IPS-18a (cell line): ENCODE results near the gene RASL11B.

Experiments
- H3K27ac ChIP-seq: one replicate; pipeline ENCODE4 v1.5.1; 2013; ENCODE audit warnings: low read length
- H3K27me3 ChIP-seq: one replicate; pipeline ENCODE4 v1.6.1; 2013; ENCODE audit warnings: mild to moderate bottlenecking, low read length; ENCODE audit not compliant: control insufficient read depth, insufficient read depth
- H3K36me3 ChIP-seq: one replicate; pipeline ENCODE4 v1.6.1; 2013; ENCODE audit warnings: low read depth, low read length; ENCODE audit not compliant: control insufficient read depth
- H3K4me1 ChIP-seq: one replicate; pipeline ENCODE4 v1.6.1; 2013; ENCODE audit warnings: low read depth, low read length; ENCODE audit not compliant: control insufficient read depth
- H3K4me3 ChIP-seq: one replicate; pipeline ENCODE4 v1.5.1; 2013; ENCODE audit warnings: low read length
- H3K9ac ChIP-seq: one replicate; pipeline ENCODE4 v1.6.1; 2013; ENCODE audit warnings: mild to moderate bottlenecking, low read length, moderate library complexity
- H3K9me3 ChIP-seq: one replicate; pipeline ENCODE4 v1.6.1; 2013; ENCODE audit warnings: low read depth, low read length; ENCODE audit not compliant: control insufficient read depth

Gene RASL11B

DNA sequence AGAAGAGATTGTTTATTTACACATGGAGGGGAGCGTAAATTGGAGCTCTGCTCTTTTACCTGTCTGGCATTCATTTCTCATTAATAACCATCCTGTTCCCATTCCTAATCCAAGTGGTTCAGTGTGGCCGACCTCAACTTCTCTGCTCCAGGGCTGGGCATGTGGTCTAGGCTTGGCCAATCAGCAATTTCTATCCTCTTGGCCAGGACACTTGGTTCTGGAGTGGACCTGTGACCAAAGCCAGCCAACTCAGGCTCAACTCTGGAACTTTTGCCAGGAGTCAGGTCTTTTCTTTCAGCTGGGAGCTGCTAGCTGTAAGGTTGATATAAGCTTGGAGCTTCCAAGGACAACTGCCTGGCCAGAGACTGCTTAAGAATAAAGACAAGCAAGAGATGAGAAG lies 15.6 kb upstream of the RASL11B start:
- no peak overlapping the region for H3K4me3 ChIP-seq
- no peak overlapping the region for H3K27ac ChIP-seq
- no peak overlapping the region for H3K9ac ChIP-seq
- H3K9me3 ChIP-seq: no peaks in the 10 kb centered on the region
- H3K27me3 ChIP-seq: peaks cover 4% of the 10 kb centered on the region
- H3K36me3 ChIP-seq: no peaks in the 10 kb centered on the region
- H3K4me1 ChIP-seq: peaks cover 18% of the 10 kb centered on the region

- peaks cover 6% of the 10 kb centered on the region for H3K4me1 ChIP-seq
- H3K36me3 ChIP-seq: no peaks in the 10 kb centered on the region
- no peak overlapping the region for H3K4me3 ChIP-seq
- H3K27me3 ChIP-seq: peaks cover 4% of the 10 kb centered on the region
- H3K27ac ChIP-seq: no peak overlapping the region
- H3K9me3 ChIP-seq: no peaks in the 10 kb centered on the region
- no peak overlapping the region for H3K9ac ChIP-seq
Measured at GRCh38 chr4:52848254-52848653, 13.9 kb upstream of the RASL11B start.

DNA sequence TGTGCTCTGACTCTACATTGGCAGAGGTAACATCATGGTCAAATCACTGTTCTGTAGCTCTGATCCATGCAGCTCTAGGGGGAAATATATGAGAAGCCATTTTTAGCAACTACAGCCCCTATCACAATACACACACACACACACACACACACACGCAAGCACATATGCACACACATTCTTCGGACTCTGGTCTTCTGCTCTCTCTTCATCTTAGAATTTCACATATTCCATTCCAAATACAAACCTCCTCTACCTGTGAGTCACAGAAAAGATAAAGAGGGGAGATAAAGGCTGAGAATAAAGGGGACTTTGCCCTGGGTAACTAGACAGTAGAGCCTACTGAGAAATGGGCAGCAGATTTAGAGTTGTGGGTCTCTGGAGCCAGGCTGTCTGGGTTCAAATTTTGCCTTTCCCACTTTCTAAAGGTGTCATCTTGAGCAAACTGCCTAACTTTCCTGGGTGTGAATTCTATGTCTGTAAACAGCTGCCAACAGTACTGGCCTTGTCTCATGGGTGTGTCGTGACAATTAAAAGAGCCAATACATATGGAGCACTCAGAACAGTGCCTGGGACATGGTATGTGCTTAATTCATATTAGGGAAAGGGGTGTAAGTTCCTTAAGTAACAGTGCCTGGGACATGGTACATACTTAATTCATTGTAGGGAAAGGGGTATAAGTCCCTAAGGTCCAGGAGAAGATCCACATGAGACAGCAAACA lies 11.6 kb upstream of the RASL11B start:
- peaks cover 4% of the 10 kb centered on the region for H3K27me3 ChIP-seq
- H3K27ac ChIP-seq: no peak overlapping the region
- peaks cover 16% of the 10 kb centered on the region for H3K4me1 ChIP-seq
- no peaks in the 10 kb centered on the region for H3K9me3 ChIP-seq
- H3K9ac ChIP-seq: no peak overlapping the region
- H3K36me3 ChIP-seq: no peaks in the 10 kb centered on the region
- no peak overlapping the region for H3K4me3 ChIP-seq

DNA sequence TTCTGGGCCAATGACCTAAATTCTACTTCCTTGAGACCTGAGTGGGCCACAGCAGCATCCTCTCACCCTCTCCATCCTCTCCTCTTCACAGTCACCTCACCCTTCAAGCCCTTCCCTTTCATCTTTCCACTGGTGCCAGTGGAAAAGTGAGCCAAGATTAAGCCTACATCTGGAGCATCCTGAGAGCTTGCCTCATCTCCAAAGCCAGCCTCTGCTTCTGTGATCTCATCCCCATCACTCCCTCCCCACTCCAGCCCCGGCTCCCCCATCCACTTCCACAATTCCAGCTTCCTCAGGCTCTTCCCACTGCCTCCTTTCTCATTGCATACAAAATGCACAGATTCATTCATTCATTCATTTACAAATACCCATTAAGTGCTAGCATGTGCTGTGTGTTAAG lies 10.1 kb upstream of the RASL11B start:
- Histone ChIP-seq H3K9me3 (no peaks in the 10 kb centered on the region), H3K9ac (no peak overlapping the region), H3K27me3 (peaks cover 4% of the 10 kb centered on the region), H3K4me3 (no peak overlapping the region), H3K36me3 (no peaks in the 10 kb centered on the region), H3K27ac (no peak overlapping the region), H3K4me1 (peaks cover 20% of the 10 kb centered on the region)

DNA sequence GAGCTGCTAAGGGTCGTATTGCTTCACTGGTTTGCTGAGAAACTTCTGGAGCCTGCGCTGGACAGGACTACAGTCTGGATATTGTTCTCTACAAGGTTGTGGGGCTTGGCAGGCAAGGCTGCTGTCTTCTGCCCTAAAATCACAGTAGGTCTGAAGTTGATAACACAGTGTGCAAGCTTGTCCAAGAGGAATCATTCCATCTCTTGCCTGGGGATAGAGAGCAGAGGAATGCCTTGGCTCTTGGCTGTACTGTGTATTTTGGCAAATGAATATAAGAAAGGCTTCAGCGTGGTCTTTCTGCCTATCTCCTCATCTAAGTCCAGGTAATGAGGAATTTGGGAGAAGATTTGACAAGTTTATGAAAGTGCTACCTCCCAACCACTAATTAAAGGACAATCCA lies 9.4 kb upstream of the RASL11B start:
- H3K4me1 ChIP-seq: peaks cover 20% of the 10 kb centered on the region
- no peaks in the 10 kb centered on the region for H3K9me3 ChIP-seq
- H3K27ac ChIP-seq: no peak overlapping the region
- H3K9ac ChIP-seq: no peak overlapping the region
- H3K4me3 ChIP-seq: no peak overlapping the region
- peaks cover 4% of the 10 kb centered on the region for H3K27me3 ChIP-seq
- no peaks in the 10 kb centered on the region for H3K36me3 ChIP-seq

GRCh38 chr4:52853351-52853750 lies 8.8 kb upstream of the RASL11B start:
- no peak overlapping the region for H3K27ac ChIP-seq
- peaks cover 20% of the 10 kb centered on the region for H3K4me1 ChIP-seq
- H3K4me3 ChIP-seq: no peak overlapping the region
- H3K9me3 ChIP-seq: peaks cover 6% of the 10 kb centered on the region
- H3K9ac ChIP-seq: no peak overlapping the region
- peaks cover 4% of the 10 kb centered on the region for H3K27me3 ChIP-seq
- no peaks in the 10 kb centered on the region for H3K36me3 ChIP-seq

DNA sequence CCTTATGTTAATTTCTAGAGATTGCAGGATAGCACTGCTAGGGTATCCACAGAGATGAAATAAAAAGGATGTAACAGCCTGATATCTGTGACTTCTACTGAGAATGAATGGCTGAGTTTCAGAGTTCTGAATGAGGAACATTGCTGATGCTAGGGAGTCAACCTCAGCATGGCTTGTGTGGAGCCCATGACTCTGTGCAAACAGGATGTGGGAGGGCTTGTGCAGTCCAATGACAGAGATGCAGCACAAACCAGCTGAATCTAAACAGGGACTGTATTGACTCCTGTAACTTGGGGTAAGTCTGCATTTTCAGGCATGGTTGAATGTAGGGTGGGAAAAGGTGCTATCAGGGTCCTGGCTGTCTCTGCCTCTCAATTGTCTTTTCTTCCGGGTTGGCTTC lies 5.3 kb upstream of the RASL11B start:
- Histone ChIP-seq H3K9ac (no peak overlapping the region), H3K27ac (no peak overlapping the region), H3K4me1 (peaks cover 39% of the 10 kb centered on the region), H3K4me3 (no peak overlapping the region), H3K36me3 (no peaks in the 10 kb centered on the region), H3K9me3 (peaks cover 7% of the 10 kb centered on the region), H3K27me3 (peaks cover 13% of the 10 kb centered on the region)

DNA sequence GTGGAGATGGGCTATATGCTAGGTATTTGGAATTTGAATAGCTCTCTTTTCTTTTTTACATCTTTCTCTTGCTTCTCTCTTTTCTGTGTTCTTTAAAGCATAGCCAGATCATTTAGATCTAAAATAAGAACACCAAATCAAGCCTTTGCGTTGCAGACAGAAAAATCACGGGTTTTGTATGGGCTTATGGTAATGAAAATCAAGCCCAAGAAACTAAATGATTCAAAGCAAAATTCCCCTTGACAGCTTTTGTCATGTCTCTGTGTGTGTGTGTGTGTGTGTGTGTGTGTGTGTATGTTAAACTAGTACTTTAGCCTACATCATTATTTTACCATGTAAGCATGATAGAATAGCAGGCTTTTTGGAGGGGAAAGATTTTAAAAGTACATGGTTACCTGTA lies 1.8 kb upstream of the RASL11B start:
- peaks cover 7% of the 10 kb centered on the region for H3K9me3 ChIP-seq
- peaks cover 41% of the 10 kb centered on the region for H3K4me1 ChIP-seq
- peaks cover 13% of the 10 kb centered on the region for H3K27me3 ChIP-seq
- H3K27ac ChIP-seq: no peak overlapping the region
- no peak overlapping the region for H3K9ac ChIP-seq
- H3K4me3 ChIP-seq: no peak overlapping the region
- H3K36me3 ChIP-seq: peaks cover 20% of the 10 kb centered on the region

GRCh38 chr4:52861171-52861823 lies 820 bp upstream of the RASL11B start:
- Histone ChIP-seq H3K27ac (no peak overlapping the region), H3K27me3 (peaks cover 13% of the 10 kb centered on the region), H3K36me3 (peaks cover 30% of the 10 kb centered on the region), H3K9ac (peak overlapping the region; percentile 33), H3K4me3 (peak overlapping the region; percentile 77), H3K4me1 (peaks cover 35% of the 10 kb centered on the region), H3K9me3 (peaks cover 7% of the 10 kb centered on the region)

GRCh38 chr4:52862639-52863161 lies 583 bp downstream of the RASL11B start:
- no peak overlapping the region for H3K27ac ChIP-seq
- H3K9me3 ChIP-seq: peaks cover 7% of the 10 kb centered on the region
- peak overlapping the region; percentile 77 for H3K4me3 ChIP-seq
- peaks cover 13% of the 10 kb centered on the region for H3K27me3 ChIP-seq
- H3K36me3 ChIP-seq: peaks cover 37% of the 10 kb centered on the region
- H3K4me1 ChIP-seq: peaks cover 35% of the 10 kb centered on the region
- peak overlapping the region; percentile 79 for H3K9ac ChIP-seq

GRCh38 chr4:52863324-52863723 lies 1.2 kb downstream of the RASL11B start:
- Histone ChIP-seq H3K4me1 (peaks cover 35% of the 10 kb centered on the region), H3K9me3 (peaks cover 2% of the 10 kb centered on the region), H3K27me3 (peaks cover 13% of the 10 kb centered on the region), H3K9ac (peak overlapping the region; percentile 79), H3K27ac (no peak overlapping the region), H3K36me3 (peaks cover 37% of the 10 kb centered on the region), H3K4me3 (peak overlapping the region; percentile 77)

DNA sequence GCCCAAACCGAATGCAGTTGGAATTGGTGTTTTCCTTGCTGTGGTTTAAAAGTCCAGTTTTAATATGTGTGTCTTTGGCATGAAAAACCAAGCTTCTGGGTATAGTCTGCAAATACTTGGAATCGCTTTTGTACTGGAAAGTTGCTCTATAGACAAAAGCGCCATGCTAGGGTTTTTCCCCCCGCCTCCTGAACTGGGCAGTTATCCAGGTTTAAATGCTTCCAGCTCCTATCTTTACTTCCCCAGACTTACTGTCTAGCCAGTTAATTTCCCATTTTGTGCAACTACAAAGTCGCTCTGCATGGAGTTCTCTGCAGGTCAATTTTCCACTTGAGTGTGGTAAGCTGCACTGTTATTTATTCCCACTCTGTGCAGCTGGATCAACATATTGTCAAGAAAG lies 2.7 kb downstream of the RASL11B start:
- no peak overlapping the region for H3K27ac ChIP-seq
- H3K4me3 ChIP-seq: no peak overlapping the region
- H3K27me3 ChIP-seq: peaks cover 13% of the 10 kb centered on the region
- H3K36me3 ChIP-seq: peaks cover 37% of the 10 kb centered on the region
- no peaks in the 10 kb centered on the region for H3K9me3 ChIP-seq
- no peak overlapping the region for H3K9ac ChIP-seq
- peaks cover 34% of the 10 kb centered on the region for H3K4me1 ChIP-seq
